ENCODE measurements around the gene USH1C.

Gene USH1C

GRCh38 chr11:17505146-17505545 is 39.1 kb downstream of the USH1C start:
- no peak for DNase-seq

GRCh38 chr11:17504330-17505107 is 39.7 kb downstream of the USH1C start:
- DNase-seq: peak; percentile 51

GRCh38 chr11:17502630-17503029 is 41.6 kb downstream of the USH1C start:
- DNase-seq: no peak

GRCh38 chr11:17500673-17501072 is 43.5 kb downstream of the USH1C start:
- no peak for DNase-seq

- DNase-seq: no peak
Measured at GRCh38 chr11:17498475-17498874, 45.7 kb downstream of the USH1C start.

- DNase-seq: no peak
Measured at GRCh38 chr11:17498058-17498457, 46.2 kb downstream of the USH1C start.

- DNase-seq: no peak
Measured at GRCh38 chr11:17496406-17496805, 47.8 kb downstream of the USH1C start.

GRCh38 chr11:17494019-17494418 is 50.2 kb downstream of the USH1C start:
- no peak for DNase-seq

- DNase-seq: no peak
Measured at GRCh38 chr11:17490938-17491337, 53.3 kb downstream of the USH1C start.

GRCh38 chr11:17490232-17490631 is 54.0 kb downstream of the USH1C start:
- DNase-seq: no peak

- DNase-seq: no peak
Measured at GRCh38 chr11:17489751-17490150, 54.5 kb downstream of the USH1C start.

GRCh38 chr11:17488563-17488962 is 55.7 kb downstream of the USH1C start:
- DNase-seq: no peak

GRCh38 chr11:17486646-17487045 is 57.6 kb downstream of the USH1C start:
- no peak for DNase-seq

GRCh38 chr11:17483505-17483904 is 60.7 kb downstream of the USH1C start:
- DNase-seq: no peak

- no peak for DNase-seq
Measured at GRCh38 chr11:17481905-17482304, 62.3 kb downstream of the USH1C start.

- DNase-seq: peak; percentile 64
Measured at GRCh38 chr11:17479284-17480214, 64.7 kb downstream of the USH1C start.

GRCh38 chr11:17478070-17478469 is 66.1 kb downstream of the USH1C start:
- no peak for DNase-seq

GRCh38 chr11:17477361-17477760 is 66.9 kb downstream of the USH1C start:
- DNase-seq: no peak

- DNase-seq: no peak
Measured at GRCh38 chr11:17477084-17477333, 67.2 kb downstream of the USH1C start.

- peak; percentile 78 for DNase-seq
Measured at GRCh38 chr11:17476317-17477083, 67.7 kb downstream of the USH1C start, which contains the start of gene ABCC8. TSS of gene ABCC8 (minus strand) at chr11:17476845. CDS start at chr11:17476776, 69 bp downstream.

- DNase-seq: no peak
Measured at GRCh38 chr11:17475666-17476316, 68.4 kb downstream of the USH1C start.

- DNase-seq: no peak
Measured at GRCh38 chr11:17473071-17473744, 71.0 kb downstream of the USH1C start.
